Ascending aorta (tissue), 2 donors: ENCODE measurements around the gene RPL10. TPM values are rescaled to one million over a fixed set of nuclear protein-coding genes. Genes with fewer than 3 reads are reported as not detected.

Source experiments
- DNase-seq, 2 donors: peaks; one replicate each; pipeline ENCODE4 v3.0.0-alpha.2; 2019; ENCODE audit warnings: low spot score in 2 of 2
- H3K27ac ChIP-seq, 2 donors: fragments of 200-600 bp; sonication (generic); one replicate each; pipeline ENCODE4 v1.5.1; 2016 to 2017; ENCODE audit warnings: mild to moderate bottlenecking in 1 of 2
- H3K27me3 ChIP-seq: fragments of 200-600 bp; sonication (generic); one replicate; pipeline ENCODE4 v1.5.1; 2017
- H3K36me3 ChIP-seq, 2 donors: fragments of 200-600 bp; sonication (generic); one replicate each; pipeline ENCODE4 v1.5.1; 2016
- H3K4me1 ChIP-seq, 2 donors: fragments of 200-600 bp; sonication (generic); one replicate each; pipeline ENCODE4 v1.5.1; 2016 to 2017; ENCODE audit warnings: mild to moderate bottlenecking in 1 of 2
- H3K4me3 ChIP-seq, 2 donors: fragments of 200-600 bp; sonication (generic); one replicate each; pipeline ENCODE4 v1.5.1; 2016 to 2017; ENCODE audit warnings: mild to moderate bottlenecking in 1 of 2
- H3K9me3 ChIP-seq, 2 donors: fragments of 200-600 bp; sonication (generic); one replicate each; pipeline ENCODE4 v1.5.1; 2016
- CTCF ChIP-seq, 3 experiments: fragments of 200-600 bp in 2 of 3; fragments of 450-650 bp in 1 of 3; sonication (generic) in 2 of 3; IDR thresholded peaks; one replicate each; pipeline ENCODE4 v1.5.1; 2016 to 2019; ENCODE audit warnings: antibody characterized with exemption in 3 of 3, mild to moderate bottlenecking in 1 of 3, moderate library complexity in 1 of 3
- intact Hi-C: fragments of 100-400 bp; cut with DNase I; formaldehyde crosslinking; loops from one replicate; pipeline ENCODE4 v1.15.1; 2023
- total RNA-seq: library from RNA; depleted of rRNA; stranded (reverse); fragments of >200 nt; gene quantifications from one replicate; pipeline ENCODE4 v1.1.0, GENCODE V29; 2016

Gene RPL10
- total RNA-seq, 1 donor from 2014 or later: 4,298 TPM

GRCh38 chrX:154363706-154364439 is 34.3 kb upstream of the RPL10 start:
- H3K36me3 ChIP-seq: peaks cover 76 to 89% of the 10 kb centered on the region in 2 donors

GRCh38 chrX:154365052-154365600 is 33.1 kb upstream of the RPL10 start:
- no peaks in the 10 kb centered on the region for H3K9me3 ChIP-seq
- TF ChIP-seq CTCF (IDR thresholded peaks at IDR 0.05): no peak
- H3K4me1 ChIP-seq: peaks cover 7 to 15% of the 10 kb centered on the region in 2 donors
- peak overlapping the region in 1 of 2 donors; percentile 91 for H3K4me3 ChIP-seq
- no peak for DNase-seq
- peak overlapping the region; percentile 20 to 94 for H3K27ac ChIP-seq
- H3K36me3 ChIP-seq: peaks cover 68 to 84% of the 10 kb centered on the region in 2 donors
- intact Hi-C loops: no loop called here
- no peaks in the 10 kb centered on the region for H3K27me3 ChIP-seq

More at GRCh38 chrX:154363706-154364439, 34.3 kb upstream of the RPL10 start:
- Histone ChIP-seq H3K9me3 (no peaks in the 10 kb centered on the region), H3K4me3 (no peak overlapping the region), H3K27ac (peak overlapping the region in 1 of 2 donors; percentile 27), H3K4me1 (peaks cover 7 to 20% of the 10 kb centered on the region in 2 donors), H3K27me3 (no peaks in the 10 kb centered on the region)
- no peak for DNase-seq
- no peak for TF ChIP-seq CTCF (IDR thresholded peaks at IDR 0.05)
- intact Hi-C loops: no loop called here

- no peak for DNase-seq
- peaks cover 7 to 12% of the 10 kb centered on the region in 2 donors for H3K4me1 ChIP-seq
- H3K4me3 ChIP-seq: peak overlapping the region in 1 of 2 donors; percentile 91
- peaks cover 72 to 87% of the 10 kb centered on the region in 2 donors for H3K36me3 ChIP-seq
- peak overlapping the region; percentile 91 to 94 for H3K27ac ChIP-seq
- no peaks in the 10 kb centered on the region for H3K27me3 ChIP-seq
- TF ChIP-seq CTCF (IDR thresholded peaks at IDR 0.05): no peak
- H3K9me3 ChIP-seq: no peaks in the 10 kb centered on the region
- intact Hi-C loops: no loop called here
Measured at GRCh38 chrX:154365997-154366665, 32.0 kb upstream of the RPL10 start.

GRCh38 chrX:154366666-154367055 is 31.5 kb upstream of the RPL10 start:
- Histone ChIP-seq H3K27me3 (no peaks in the 10 kb centered on the region), H3K9me3 (no peaks in the 10 kb centered on the region), H3K27ac (peak overlapping the region; percentile 91 to 94), H3K36me3 (peaks cover 67 to 83% of the 10 kb centered on the region in 2 donors), H3K4me3 (peak overlapping the region in 1 of 2 donors; percentile 91), H3K4me1 (peaks cover 7 to 12% of the 10 kb centered on the region in 2 donors)
- intact Hi-C loops: no loop called here
- no peak for DNase-seq
- TF ChIP-seq CTCF (IDR thresholded peaks at IDR 0.05): no peak

DNA sequence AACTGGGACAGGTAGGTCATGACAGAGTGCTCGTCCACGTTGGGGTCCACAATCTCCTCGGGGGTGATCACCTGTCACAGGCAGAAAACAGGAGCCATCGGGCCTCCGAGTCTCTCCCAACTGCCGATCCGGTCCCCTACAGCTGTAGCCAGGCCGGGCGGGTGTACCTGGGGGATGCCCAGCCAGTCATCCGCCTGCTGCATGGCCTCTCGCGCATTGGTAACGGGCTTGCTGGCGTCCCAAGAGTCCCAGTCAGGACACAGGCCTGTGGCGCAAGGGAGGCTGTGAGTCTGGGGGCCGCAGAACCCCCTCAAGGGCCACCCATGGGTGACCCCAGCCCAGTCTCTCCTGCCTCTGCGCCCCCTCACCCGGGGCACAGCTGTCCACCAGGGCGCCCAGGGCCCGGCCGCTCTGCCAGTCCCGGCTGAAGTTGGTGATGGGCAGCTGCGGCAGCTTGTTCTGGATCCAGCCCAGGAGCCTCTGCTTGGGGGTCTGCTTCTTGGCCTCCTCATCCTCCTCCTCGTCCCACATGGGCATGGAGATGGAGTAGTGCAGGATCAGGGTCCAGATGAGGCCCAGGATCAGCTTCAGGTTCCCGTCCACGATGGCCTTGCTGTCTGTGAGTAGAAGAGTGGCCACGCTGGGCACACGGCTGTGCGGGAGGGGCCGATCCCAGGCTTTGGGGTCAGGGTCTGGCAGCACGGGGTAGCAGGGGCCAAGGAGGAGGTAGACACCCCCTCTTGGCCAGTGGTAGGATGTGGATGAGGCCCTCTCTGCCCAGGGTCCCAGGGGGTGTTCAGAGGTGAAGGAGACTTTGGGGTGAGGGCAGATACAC is 30.5 kb upstream of the RPL10 start:
- Histone ChIP-seq H3K27me3 (no peaks in the 10 kb centered on the region), H3K4me1 (peaks cover 7 to 12% of the 10 kb centered on the region in 2 donors), H3K4me3 (peak overlapping the region; percentile 64 to 91), H3K27ac (peak overlapping the region; percentile 91 to 94), H3K9me3 (no peaks in the 10 kb centered on the region), H3K36me3 (peaks cover 64 to 81% of the 10 kb centered on the region in 2 donors)
- no peak for DNase-seq
- intact Hi-C loops: no loop called here
- no peak for TF ChIP-seq CTCF (IDR thresholded peaks at IDR 0.05)
